Measurements from ENCODE around the gene STKLD1.
A peak's percentile ranks its signal among the peaks of the same experiment; 100 is the strongest.

DNA sequence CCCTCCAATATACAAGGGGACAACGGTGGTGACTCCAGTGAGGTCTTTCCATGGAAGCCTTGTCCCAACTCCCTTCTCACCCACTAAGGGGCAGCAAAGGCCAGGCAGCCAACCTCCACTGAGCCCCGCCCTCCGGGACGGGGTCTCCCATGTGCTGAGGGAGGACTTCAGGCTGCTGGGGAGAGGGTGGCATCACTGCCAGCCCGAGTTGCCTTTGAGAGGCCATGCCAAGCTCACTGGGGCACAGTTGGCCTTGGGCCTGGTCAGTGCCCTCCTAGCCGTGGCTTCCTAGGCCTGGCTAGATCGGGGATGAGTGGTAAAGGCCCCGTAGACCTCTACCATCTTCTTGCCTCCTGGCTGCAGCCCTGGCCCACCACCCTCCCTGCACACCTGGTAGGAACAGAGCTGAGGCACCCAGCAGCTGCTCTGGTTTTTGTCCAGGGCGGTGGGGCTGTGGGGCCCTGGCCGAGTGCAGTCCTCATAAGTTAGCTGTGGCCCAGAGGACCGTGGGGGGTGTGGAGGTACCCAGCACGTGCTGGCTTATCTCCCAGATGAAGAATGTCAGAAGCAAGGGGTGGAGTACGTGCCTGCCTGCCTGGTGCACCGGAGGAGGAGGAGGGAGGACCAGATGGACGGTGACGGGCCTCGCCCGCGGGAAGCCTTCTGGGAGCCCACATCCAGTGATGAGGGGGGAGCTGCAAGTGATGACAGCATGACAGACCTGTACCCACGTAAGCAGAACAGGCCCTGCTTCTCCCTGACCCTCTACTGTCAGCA is 16.6 kb upstream of the STKLD1 start:
- TF ChIP-seq, protein P1, sequence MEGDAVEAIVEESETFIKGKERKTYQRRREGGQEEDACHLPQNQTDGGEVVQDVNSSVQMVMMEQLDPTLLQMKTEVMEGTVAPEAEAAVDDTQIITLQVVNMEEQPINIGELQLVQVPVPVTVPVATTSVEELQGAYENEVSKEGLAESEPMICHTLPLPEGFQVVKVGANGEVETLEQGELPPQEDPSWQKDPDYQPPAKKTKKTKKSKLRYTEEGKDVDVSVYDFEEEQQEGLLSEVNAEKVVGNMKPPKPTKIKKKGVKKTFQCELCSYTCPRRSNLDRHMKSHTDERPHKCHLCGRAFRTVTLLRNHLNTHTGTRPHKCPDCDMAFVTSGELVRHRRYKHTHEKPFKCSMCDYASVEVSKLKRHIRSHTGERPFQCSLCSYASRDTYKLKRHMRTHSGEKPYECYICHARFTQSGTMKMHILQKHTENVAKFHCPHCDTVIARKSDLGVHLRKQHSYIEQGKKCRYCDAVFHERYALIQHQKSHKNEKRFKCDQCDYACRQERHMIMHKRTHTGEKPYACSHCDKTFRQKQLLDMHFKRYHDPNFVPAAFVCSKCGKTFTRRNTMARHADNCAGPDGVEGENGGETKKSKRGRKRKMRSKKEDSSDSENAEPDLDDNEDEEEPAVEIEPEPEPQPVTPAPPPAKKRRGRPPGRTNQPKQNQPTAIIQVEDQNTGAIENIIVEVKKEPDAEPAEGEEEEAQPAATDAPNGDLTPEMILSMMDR (IDR thresholded peaks at IDR 0.05): peak in 1 of 4 experiments; percentile 5
- TF ChIP-seq POLR2A (IDR thresholded peaks at IDR 0.05): no peak

Data from gastroesophageal sphincter (tissue), 3 donors.